K562 (cell line): Measurements from ENCODE around the gene RFNG. TPM values are rescaled to one million over a fixed set of nuclear protein-coding genes. Genes with fewer than 3 reads are reported as not detected.

Experiments used
- BRD4 ChIP-seq: fragments of 200-600 bp; sonication (generic); IDR thresholded peaks from 2 replicates; pipeline ENCODE4 v1.6.1; 2017; ENCODE audit warnings: inconsistent platforms
- CBFA2T3 ChIP-seq: fragments of 450-650 bp; IDR thresholded peaks from 2 replicates; pipeline ENCODE4 v1.6.1; 2017
- E2F1 ChIP-seq: sonication (generic); formaldehyde crosslinking; IDR thresholded peaks from 2 replicates; pipeline ENCODE4 v1.8.1; 2023; ENCODE audit warnings: mild to moderate bottlenecking, missing genetic modification reagents, moderate library complexity
- FOXJ3 ChIP-seq: sonication (generic); formaldehyde crosslinking; IDR thresholded peaks from 2 replicates; pipeline ENCODE4 v1.4.0; 2020; ENCODE audit warnings: mild to moderate bottlenecking, missing genetic modification reagents
- FOXK1 ChIP-seq: sonication (generic); formaldehyde crosslinking; IDR thresholded peaks from 2 replicates; pipeline ENCODE4 v1.8.0; 2022; ENCODE audit warnings: missing genetic modification reagents, mild to moderate bottlenecking, borderline replicate concordance
- JUNB ChIP-seq: fragments of 450-650 bp; formaldehyde crosslinking; conservative IDR thresholded peaks from 2 replicates; pipeline ENCODE4 v1.4.0; 2020; ENCODE audit warnings: mild to moderate bottlenecking
- MAFG ChIP-seq: fragments of 450-650 bp; conservative IDR thresholded peaks from 2 replicates; pipeline ENCODE4 v1.6.1; 2016; ENCODE audit warnings: missing genetic modification characterization, missing compliant biosample characterization
- MBD1 ChIP-seq: fragments of 250-450 bp; sonication (Bioruptor Pico); IDR thresholded peaks from 2 replicates; pipeline ENCODE4 v1.8.0; 2022; ENCODE audit warnings: inconsistent platforms
- MBD2 ChIP-seq: sonication (generic); IDR thresholded peaks from 2 replicates; pipeline ENCODE4 v1.6.1; 2016; ENCODE audit warnings: low read depth, borderline replicate concordance
- MCM7 ChIP-seq, 2 experiments: fragments of 450-650 bp; IDR thresholded peaks; 2 replicates each; pipeline ENCODE4 v1.6.1; 2016 to 2018
- MYNN ChIP-seq, 2 experiments: sonication (generic); formaldehyde crosslinking in 1 of 2; IDR thresholded peaks; 2 replicates each; pipeline versions ENCODE4 v1.5.0 to v1.6.1; 2016 to 2020; ENCODE audit warnings: antibody characterized with exemption in 1 of 2, missing genetic modification reagents in 1 of 2
- PATZ1 ChIP-seq: fragments of 250-450 bp; sonication (Bioruptor Pico); IDR thresholded peaks from 2 replicates; pipeline ENCODE4 v1.5.0; 2020; ENCODE audit warnings: mild to moderate bottlenecking, borderline replicate concordance
- PRMT5 ChIP-seq: sonication (generic); formaldehyde crosslinking; IDR thresholded peaks from 2 replicates; pipeline ENCODE4 v1.5.0; 2020; ENCODE audit warnings: missing genetic modification reagents
- RBFOX2 ChIP-seq: fragments of 200-400 bp; formaldehyde crosslinking; IDR thresholded peaks from 2 replicates; pipeline ENCODE4 v1.6.1; 2017; ENCODE audit warnings: low read depth, mild to moderate bottlenecking, low read length, moderate library complexity
- RBM25 ChIP-seq: fragments of 200-400 bp; formaldehyde crosslinking; IDR thresholded peaks from 2 replicates; pipeline ENCODE4 v1.6.1; 2018; ENCODE audit warnings: low read length, low read depth, moderate library complexity; ENCODE audit not compliant: severe bottlenecking
- STAT5B ChIP-seq: fragments of 250-450 bp; sonication (Bioruptor Pico); IDR thresholded peaks from 2 replicates; pipeline ENCODE4 v1.8.0; 2021; ENCODE audit warnings: mild to moderate bottlenecking, inconsistent platforms
- TBL1XR1 ChIP-seq, 2 experiments: IDR thresholded peaks; 2 replicates each; pipeline ENCODE4 v1.6.1; 2012; ENCODE audit warnings: improper control_type of control experiment in 2 of 2, low read length in 2 of 2, mild to moderate bottlenecking in 1 of 2
- ZNF124 ChIP-seq: sonication (generic); formaldehyde crosslinking; IDR thresholded peaks from 2 replicates; pipeline ENCODE4 v1.8.1; 2022; ENCODE audit warnings: missing genetic modification reagents
- ZNF586 ChIP-seq: fragments of 450-650 bp; formaldehyde crosslinking; conservative IDR thresholded peaks from 2 replicates; pipeline ENCODE4 v1.4.0; 2020; ENCODE audit warnings: mild to moderate bottlenecking, moderate library complexity
- ZNF655 ChIP-seq: fragments of 250-450 bp; sonication (Bioruptor Pico); IDR thresholded peaks from 2 replicates; pipeline ENCODE4 v1.5.0; 2021
- polyA plus RNA-seq, 8 experiments: library from polyadenylated mRNA; depleted of rRNA in 4 of 8; stranded (reverse) in 5 of 8; unstranded in 3 of 8; fragments of >200 nt; fragmentation: Nextera tagmentation in 2 of 8; fragmentation: Illumina TruSeq in 1 of 8; extraction: Ambion mirVana in 2 of 8; extraction: Trizol in 1 of 8; gene quantifications; 2 replicates each; pipeline versions ENCODE4 v1.2.1 to v1.2.3, GENCODE V29; 2011 to 2014; ENCODE audit warnings: inconsistent platforms in 1 of 8, missing spikeins in 1 of 8
- total RNA-seq, 7 experiments: library from RNA; depleted of rRNA in 6 of 7; stranded (reverse); fragments of >200 nt in 6 of 7; fragmentation: Illumina TruSeq in 2 of 7; extraction: Trizol in 2 of 7; gene quantifications; 2 replicates each; pipeline versions ENCODE4 v1.2.1 to v1.2.3, GENCODE V29; 2011 to 2021; ENCODE audit warnings: low replicate concordance in 1 of 7
- TF ChIP-seq, protein P1 (sequence below): fragments of 450-650 bp; formaldehyde crosslinking; IDR thresholded peaks from 2 replicates; pipeline ENCODE4 v1.4.0; 2020; ENCODE audit warnings: mild to moderate bottlenecking, moderate library complexity

Gene RFNG
- total and polyA plus RNA-seq, 9 of the 15 experiments (the other 6 are each of a cell fraction or from before 2014, with no cell fraction given), result 0.32 to 32.8 (median 9.5) TPM

DNA sequence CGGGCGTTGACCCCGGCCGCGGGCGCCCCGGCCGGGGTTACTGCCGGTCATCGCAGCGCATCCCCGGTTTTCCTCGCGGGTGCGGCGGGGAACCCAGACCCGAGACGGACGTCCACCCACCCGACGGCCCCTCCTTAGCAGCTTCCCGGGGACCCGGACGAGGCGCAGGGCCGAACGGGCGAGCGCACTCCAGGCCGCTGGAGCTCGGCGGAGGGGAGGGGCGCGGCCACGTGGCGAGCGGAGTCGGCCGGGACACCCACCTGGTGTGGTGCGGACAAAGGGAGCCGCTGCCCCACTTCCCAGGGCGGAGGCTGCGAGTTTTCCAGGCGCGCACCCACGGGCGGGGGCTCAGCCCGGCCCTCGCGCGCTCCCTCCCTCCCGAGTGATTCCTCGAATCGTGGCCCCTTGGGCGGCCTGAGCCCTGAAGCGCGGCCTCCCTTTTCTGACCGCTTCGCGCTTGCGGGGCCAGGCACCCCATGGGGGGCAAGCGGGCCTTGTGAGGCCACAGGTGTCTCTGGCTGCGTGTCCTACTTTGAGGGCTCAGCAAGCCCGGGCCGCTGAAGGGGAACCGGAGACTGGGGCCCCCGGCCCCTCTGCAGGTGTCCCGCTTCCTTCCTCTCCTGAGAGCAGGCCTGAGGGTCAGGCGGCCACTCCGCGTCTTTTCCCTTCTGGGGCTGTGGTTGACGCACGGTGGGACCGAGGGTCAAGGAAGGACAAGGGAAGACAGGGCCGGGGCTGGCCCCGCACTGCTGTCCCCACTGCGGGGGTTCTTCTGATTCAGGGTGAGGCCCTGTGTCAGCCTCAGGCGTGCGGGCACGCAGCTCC is 47.5 kb upstream of the RFNG start (continued):
- TF ChIP-seq MAFG (tag) (no peak), MBD2 (no peak), FOXJ3 (CRISPR knock-in tag) (no peak), FOXK1 (CRISPR knock-in tag) (0 out of 2 replicates have a peak, but pooled peaks have one; percentile 45), MCM7 (IDR thresholded peaks at IDR 0.05) (no peak), BRD4 (peak; percentile 96), TBL1XR1 (IDR thresholded peaks at IDR 0.05; ENCODE audit: low read length in 2 of 2) (no peak; a peak in 1 of 4 replicates), ZNF655 (CRISPR knock-in tag) (no peak), JUNB (CRISPR knock-in tag) (no peak), MBD1 (CRISPR knock-in tag) (no peak), E2F1 (CRISPR knock-in tag) (peak; percentile 46), RBM25 (no peak), RBFOX2 (peak; percentile 83), ZNF124 (CRISPR knock-in tag) (no peak), PRMT5 (CRISPR knock-in tag) (no peak), CBFA2T3 (no peak), MYNN (IDR thresholded peaks at IDR 0.05) (no peak), MYNN (CRISPR knock-in tag; IDR thresholded peaks at IDR 0.05) (no peak), ZNF586 (CRISPR knock-in tag) (no peak), STAT5B (CRISPR knock-in tag) (no peak), PATZ1 (no peak)
- TF ChIP-seq, protein P1, sequence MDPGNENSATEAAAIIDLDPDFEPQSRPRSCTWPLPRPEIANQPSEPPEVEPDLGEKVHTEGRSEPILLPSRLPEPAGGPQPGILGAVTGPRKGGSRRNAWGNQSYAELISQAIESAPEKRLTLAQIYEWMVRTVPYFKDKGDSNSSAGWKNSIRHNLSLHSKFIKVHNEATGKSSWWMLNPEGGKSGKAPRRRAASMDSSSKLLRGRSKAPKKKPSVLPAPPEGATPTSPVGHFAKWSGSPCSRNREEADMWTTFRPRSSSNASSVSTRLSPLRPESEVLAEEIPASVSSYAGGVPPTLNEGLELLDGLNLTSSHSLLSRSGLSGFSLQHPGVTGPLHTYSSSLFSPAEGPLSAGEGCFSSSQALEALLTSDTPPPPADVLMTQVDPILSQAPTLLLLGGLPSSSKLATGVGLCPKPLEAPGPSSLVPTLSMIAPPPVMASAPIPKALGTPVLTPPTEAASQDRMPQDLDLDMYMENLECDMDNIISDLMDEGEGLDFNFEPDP (CRISPR knock-in tag), result 0 out of 2 replicates have a peak, but pooled peaks have one; percentile 72
